Smooth muscle cell (in vitro differentiated cells): ENCODE measurements around the gene TYW5. TPM values are rescaled to one million over a fixed set of nuclear protein-coding genes. Genes with fewer than 3 reads are reported as not detected.

Experiments
- DNase-seq: peaks from one replicate; lab custom pipeline; 2025; ENCODE audit not compliant: unreplicated experiment; lab: John Stamatoyannopoulos, UW
- H2AFZ ChIP-seq: fragments of 200-600 bp; sonication (generic); 2 replicates; pipeline ENCODE4 v1.6.0; 2016; ENCODE audit warnings: antibody characterized with exemption, low read depth, mild to moderate bottlenecking
- H3F3A ChIP-seq: fragments of 200-600 bp; sonication (generic); 2 replicates; pipeline ENCODE4 v1.6.0; 2017; ENCODE audit warnings: antibody characterized with exemption, low read depth
- H3K27ac ChIP-seq: fragments of 200-600 bp; sonication (generic); 2 replicates; pipeline ENCODE4 v1.5.1; 2016; ENCODE audit warnings: low read depth, mild to moderate bottlenecking
- H3K27me3 ChIP-seq: fragments of 200-600 bp; sonication (generic); 2 replicates; pipeline ENCODE4 v1.6.1; 2016; ENCODE audit warnings: low read depth, mild to moderate bottlenecking
- H3K36me3 ChIP-seq: fragments of 200-600 bp; sonication (generic); 2 replicates; pipeline ENCODE4 v1.5.1; 2016; ENCODE audit warnings: low read depth
- H3K4me1 ChIP-seq: fragments of 200-600 bp; sonication (generic); 2 replicates; pipeline ENCODE4 v1.5.1; 2016; ENCODE audit warnings: low read depth
- H3K4me2 ChIP-seq: fragments of 200-600 bp; sonication (generic); 2 replicates; pipeline ENCODE4 v1.6.0; 2016; ENCODE audit warnings: mild to moderate bottlenecking
- H3K4me3 ChIP-seq: fragments of 200-600 bp; sonication (generic); 2 replicates; pipeline ENCODE4 v1.5.1; 2016; ENCODE audit warnings: mild to moderate bottlenecking
- H3K79me2 ChIP-seq: fragments of 200-600 bp; sonication (generic); 2 replicates; pipeline ENCODE4 v1.6.0; 2016; ENCODE audit warnings: low read depth, mild to moderate bottlenecking
- H3K9ac ChIP-seq: fragments of 200-600 bp; sonication (generic); 2 replicates; pipeline ENCODE4 v1.6.0; 2016; ENCODE audit warnings: low read depth
- H3K9me3 ChIP-seq: fragments of 200-600 bp; sonication (generic); replicated peaks from 2 replicates; pipeline ENCODE4 v1.5.1; 2016; ENCODE audit warnings: low read depth
- H4K20me1 ChIP-seq: fragments of 200-600 bp; sonication (generic); 2 replicates; pipeline ENCODE4 v1.6.0; 2016; ENCODE audit warnings: low read depth
- WGBS: methylation state at CpG from one replicate; pipeline ENCODE4 v1.1.7; 2016; ENCODE audit warnings: low lambda C conversion rate; 5-methylcytosine and 5-hydroxymethylcytosine counted together
- polyA plus RNA-seq: library from polyadenylated mRNA; unstranded; fragments of >200 nt; fragmentation: Nextera tagmentation; extraction: Ambion mirVana; gene quantifications from 2 replicates; pipeline ENCODE4 v1.2.1, GENCODE V29; 2016
- total RNA-seq: library from RNA; depleted of rRNA; stranded (reverse); fragments of >200 nt; gene quantifications from 2 replicates; pipeline ENCODE4 v1.2.3, GENCODE V29; 2014
- TF ChIP-seq, protein P1 (sequence below): fragments of 200-600 bp; sonication (generic); IDR thresholded peaks from 2 replicates; pipeline ENCODE4 v1.5.1; 2017; ENCODE audit warnings: borderline replicate concordance, mild to moderate bottlenecking, antibody characterized with exemption; ENCODE audit not compliant: insufficient read depth, poor library complexity, severe bottlenecking

Gene TYW5
- total and polyA plus RNA-seq, 2 experiments from 2014 or later: 6.6 to 14.6 TPM

DNA sequence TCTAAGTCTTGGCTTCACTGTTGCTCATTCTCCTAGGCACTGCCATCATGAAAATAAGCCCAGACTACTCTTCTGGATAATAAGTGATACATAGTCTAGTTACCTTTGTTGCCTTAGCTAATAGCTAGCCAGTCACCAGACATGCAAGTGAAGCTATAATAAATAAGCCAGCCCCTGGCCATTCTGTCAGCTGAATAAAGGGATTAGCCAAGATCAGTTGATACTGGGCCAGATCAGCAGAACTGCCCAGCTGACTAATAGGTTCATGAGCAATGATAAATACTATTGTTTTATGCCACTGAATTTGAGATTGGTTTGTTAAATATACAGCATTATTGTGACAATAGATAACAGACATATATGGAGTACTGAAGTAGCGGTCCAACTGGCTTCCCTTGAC, 52.2 kb downstream of the TYW5 start:
- H3K27ac ChIP-seq: no peak overlapping the region
- H3K9ac ChIP-seq: no peak overlapping the region
- no peak overlapping the region for H3K4me3 ChIP-seq
- H3K79me2 ChIP-seq: no peaks in the 10 kb centered on the region
- no peaks in the 10 kb centered on the region for H3K4me1 ChIP-seq
- DNase-seq: no peak
- TF ChIP-seq, protein P1, sequence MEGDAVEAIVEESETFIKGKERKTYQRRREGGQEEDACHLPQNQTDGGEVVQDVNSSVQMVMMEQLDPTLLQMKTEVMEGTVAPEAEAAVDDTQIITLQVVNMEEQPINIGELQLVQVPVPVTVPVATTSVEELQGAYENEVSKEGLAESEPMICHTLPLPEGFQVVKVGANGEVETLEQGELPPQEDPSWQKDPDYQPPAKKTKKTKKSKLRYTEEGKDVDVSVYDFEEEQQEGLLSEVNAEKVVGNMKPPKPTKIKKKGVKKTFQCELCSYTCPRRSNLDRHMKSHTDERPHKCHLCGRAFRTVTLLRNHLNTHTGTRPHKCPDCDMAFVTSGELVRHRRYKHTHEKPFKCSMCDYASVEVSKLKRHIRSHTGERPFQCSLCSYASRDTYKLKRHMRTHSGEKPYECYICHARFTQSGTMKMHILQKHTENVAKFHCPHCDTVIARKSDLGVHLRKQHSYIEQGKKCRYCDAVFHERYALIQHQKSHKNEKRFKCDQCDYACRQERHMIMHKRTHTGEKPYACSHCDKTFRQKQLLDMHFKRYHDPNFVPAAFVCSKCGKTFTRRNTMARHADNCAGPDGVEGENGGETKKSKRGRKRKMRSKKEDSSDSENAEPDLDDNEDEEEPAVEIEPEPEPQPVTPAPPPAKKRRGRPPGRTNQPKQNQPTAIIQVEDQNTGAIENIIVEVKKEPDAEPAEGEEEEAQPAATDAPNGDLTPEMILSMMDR: no peak
- H3K4me2 ChIP-seq: no peak overlapping the region
- H3K36me3 ChIP-seq: no peaks in the 10 kb centered on the region
- no peaks in the 10 kb centered on the region for H3K9me3 ChIP-seq
- H2AFZ ChIP-seq: no peak overlapping the region
- H4K20me1 ChIP-seq: no peaks in the 10 kb centered on the region
- 97% methylated on average over 1 of the region's 1 CpG for WGBS
- H3K27me3 ChIP-seq: no peaks in the 10 kb centered on the region
- H3F3A ChIP-seq: no peaks in the 10 kb centered on the region

DNA sequence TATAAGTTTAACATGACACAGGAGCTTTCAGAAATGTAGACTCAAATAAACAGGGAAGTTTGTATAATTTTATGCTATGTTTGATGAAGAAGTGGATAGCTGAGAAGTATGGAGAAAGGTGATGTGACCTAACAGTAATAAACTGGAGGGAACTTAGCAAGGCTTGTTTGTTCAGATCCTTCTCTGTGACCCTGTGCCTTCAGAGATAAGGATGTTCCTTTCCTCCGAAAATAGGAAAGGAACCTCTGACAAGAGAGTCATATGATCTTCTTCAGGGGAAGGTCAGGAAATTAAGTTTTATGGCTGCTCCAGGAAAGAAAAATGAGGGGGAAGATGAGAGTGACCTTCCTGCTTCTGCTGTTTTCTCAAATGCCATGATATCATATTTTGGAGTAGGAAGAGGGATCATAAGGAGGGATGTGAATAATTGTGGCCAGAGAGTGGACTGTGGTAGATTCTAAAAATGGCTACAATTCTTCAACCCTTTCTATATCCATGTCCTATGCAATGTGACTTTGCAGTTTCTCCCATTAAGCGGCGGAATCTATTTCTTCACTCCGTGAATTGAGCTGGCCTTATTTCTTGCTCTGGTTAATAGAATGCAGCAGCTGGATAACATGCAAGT, 52.7 kb downstream of the TYW5 start:
- no peaks in the 10 kb centered on the region for H4K20me1 ChIP-seq
- DNase-seq: no peak
- WGBS: 92% methylated on average over 4 of the region's 4 CpGs
- H2AFZ ChIP-seq: no peak overlapping the region
- no peaks in the 10 kb centered on the region for H3K9me3 ChIP-seq
- no peaks in the 10 kb centered on the region for H3K79me2 ChIP-seq
- no peak overlapping the region for H3K4me3 ChIP-seq
- H3K9ac ChIP-seq: no peak overlapping the region
- H3K27me3 ChIP-seq: no peaks in the 10 kb centered on the region
- H3F3A ChIP-seq: no peaks in the 10 kb centered on the region
- H3K36me3 ChIP-seq: no peaks in the 10 kb centered on the region
- TF ChIP-seq, protein P1: no peak
- no peak overlapping the region for H3K27ac ChIP-seq
- H3K4me2 ChIP-seq: no peak overlapping the region
- H3K4me1 ChIP-seq: no peaks in the 10 kb centered on the region

DNA sequence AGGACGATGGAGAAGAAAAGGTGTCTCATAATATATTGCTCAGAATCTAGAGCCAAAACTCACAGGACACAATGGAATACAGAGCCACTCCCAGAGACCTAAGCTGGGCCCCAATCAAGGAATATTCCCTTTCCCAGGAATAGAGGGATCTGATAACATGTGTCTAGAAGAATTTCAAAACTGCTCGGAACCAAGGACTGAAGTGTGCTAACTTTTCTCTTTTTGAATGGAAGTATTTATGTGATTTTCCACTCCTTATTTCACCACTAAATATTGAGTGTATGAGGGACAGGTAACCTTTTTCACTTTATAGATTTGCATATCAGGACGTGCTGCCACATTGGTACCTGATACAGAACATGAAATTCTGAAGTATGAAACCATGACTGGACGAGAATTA, 53.3 kb downstream of the TYW5 start:
- H3K9me3 ChIP-seq: no peaks in the 10 kb centered on the region
- DNase-seq: no peak
- no peaks in the 10 kb centered on the region for H3K27me3 ChIP-seq
- H3K4me1 ChIP-seq: no peaks in the 10 kb centered on the region
- H3K4me3 ChIP-seq: no peak overlapping the region
- no peaks in the 10 kb centered on the region for H3K36me3 ChIP-seq
- no peak overlapping the region for H3K27ac ChIP-seq
- no peaks in the 10 kb centered on the region for H4K20me1 ChIP-seq
- H3K4me2 ChIP-seq: no peak overlapping the region
- TF ChIP-seq, protein P1: no peak
- H3F3A ChIP-seq: no peaks in the 10 kb centered on the region
- 91% methylated on average over 4 of the region's 4 CpGs for WGBS
- H2AFZ ChIP-seq: no peak overlapping the region
- no peak overlapping the region for H3K9ac ChIP-seq
- H3K79me2 ChIP-seq: no peaks in the 10 kb centered on the region

DNA sequence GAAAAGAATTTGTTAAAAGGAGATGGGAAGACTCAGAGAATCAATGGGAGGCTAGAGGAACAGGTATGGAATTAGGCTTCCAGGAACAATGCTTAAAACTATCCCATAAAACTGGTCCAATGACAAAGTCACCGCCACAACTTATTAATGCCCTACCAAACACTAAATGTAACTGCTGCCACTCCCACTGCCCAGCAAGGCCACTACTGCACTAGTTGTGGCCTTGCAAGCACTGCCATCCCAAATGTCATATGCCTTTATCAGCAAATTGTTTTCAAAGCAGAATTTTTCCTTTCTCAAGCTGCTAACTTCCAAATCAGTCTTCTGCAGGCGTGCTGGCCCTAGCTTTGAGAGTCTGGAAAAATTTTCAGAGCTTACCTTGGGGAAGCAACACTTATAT, 58.7 kb downstream of the TYW5 start:
- Histone ChIP-seq H4K20me1 (no peaks in the 10 kb centered on the region), H3K4me1 (no peaks in the 10 kb centered on the region), H3K27ac (no peak overlapping the region), H2AFZ (no peak overlapping the region), H3K27me3 (no peaks in the 10 kb centered on the region), H3K79me2 (no peaks in the 10 kb centered on the region), H3K36me3 (no peaks in the 10 kb centered on the region), H3K4me2 (no peak overlapping the region), H3K9ac (no peak overlapping the region), H3K4me3 (no peak overlapping the region), H3K9me3 (no peaks in the 10 kb centered on the region), H3F3A (no peaks in the 10 kb centered on the region)
- no peak for DNase-seq
- TF ChIP-seq, protein P1: no peak
- WGBS: 84% methylated on average over 2 of the region's 2 CpGs
